Esophagus squamous epithelium (tissue), 5 donors: Measurements from ENCODE around the gene PCNT. TPM values are rescaled to one million over a fixed set of nuclear protein-coding genes. Genes with fewer than 3 reads are reported as not detected.
A peak's percentile ranks its signal among the peaks of the same experiment; 100 is the strongest.

ENCODE experiments used
- DNase-seq: peaks from one replicate; lab custom pipeline; 2025; lab: John Stamatoyannopoulos, UW
- H3K27ac ChIP-seq, 4 donors: fragments of 200-600 bp; sonication (generic); one replicate each; pipeline ENCODE4 v1.5.1; 2016 to 2019; ENCODE audit warnings: mild to moderate bottlenecking in 1 of 4
- H3K27me3 ChIP-seq, 4 donors: fragments of 200-600 bp; sonication (generic); 1 replicate in 3 of 4; 2 replicates in 1 of 4; pipeline versions ENCODE4 v1.5.1 to v1.6.0; 2017 to 2021; ENCODE audit warnings: antibody characterized with exemption in 1 of 4
- H3K36me3 ChIP-seq, 3 donors: fragments of 200-600 bp; sonication (generic); one replicate each; pipeline ENCODE4 v1.5.1; 2016 to 2019
- H3K4me1 ChIP-seq, 3 donors: fragments of 200-600 bp; sonication (generic); one replicate each; pipeline ENCODE4 v1.5.1; 2017 to 2019
- H3K4me3 ChIP-seq, 4 donors: fragments of 200-600 bp; sonication (generic); 1 replicate in 3 of 4; 2 replicates in 1 of 4; pipeline ENCODE4 v1.5.1; 2016 to 2019; ENCODE audit warnings: mild to moderate bottlenecking in 2 of 4, moderate library complexity in 1 of 4
- H3K9me3 ChIP-seq, 3 donors: fragments of 200-600 bp; sonication (generic); one replicate each; pipeline ENCODE4 v1.5.1; 2016 to 2019
- CTCF ChIP-seq, 6 experiments: fragments of 450-650 bp in 4 of 6; fragments of 200-600 bp in 2 of 6; sonication (generic) in 2 of 6; IDR thresholded peaks; one replicate each; pipeline ENCODE4 v1.5.1; 2016 to 2019; ENCODE audit warnings: antibody characterized with exemption in 6 of 6, mild to moderate bottlenecking in 4 of 6, moderate library complexity in 4 of 6
- POLR2A ChIP-seq, 4 donors: fragments of 450-650 bp; IDR thresholded peaks; one replicate each; pipeline ENCODE4 v1.6.1; 2017; ENCODE audit warnings: antibody characterized with exemption in 4 of 4, mild to moderate bottlenecking in 4 of 4, moderate library complexity in 3 of 4
- WGBS, 2 donors: methylation state at CpG; one replicate each; pipeline ENCODE4 v1.1.5; 2018; 5-methylcytosine and 5-hydroxymethylcytosine counted together
- intact Hi-C: fragments of 100-400 bp; cut with DNase I; formaldehyde crosslinking; loops from one replicate; pipeline ENCODE4 v1.15.0; 2022
- total RNA-seq, 4 donors: library from RNA; depleted of rRNA; stranded (reverse); fragments of >200 nt; gene quantifications; one replicate each; pipeline ENCODE4 v1.1.0, GENCODE V29; 2016
- donor health status: DM: yes; HTN: yes; CAD: no.

Gene PCNT
- total RNA-seq, 4 donors from 2014 or later, result 26.8 to 38.7 (median 29.9) TPM

GRCh38 chr21:46412521-46413364, 88.8 kb downstream of the PCNT start:
- 61 to 77% methylated on average over 27 to 28 of the region's 39 CpGs for WGBS, 2 donors
- DNase-seq, result no peak
- intact Hi-C loops, result no loop called here
- peaks cover 0 to 86% (median 9%) of the 10 kb centered on the region in 3 donors for H3K36me3 ChIP-seq
- peak overlapping the region in 1 of 4 donors; percentile 45 for H3K27ac ChIP-seq
- H3K9me3 ChIP-seq, result no peaks in the 10 kb centered on the region
- H3K4me1 ChIP-seq, result peaks cover 0 to 17% (median 5%) of the 10 kb centered on the region in 3 donors
- no peak overlapping the region for H3K4me3 ChIP-seq
- no peaks in the 10 kb centered on the region for H3K27me3 ChIP-seq
- no peak for TF ChIP-seq CTCF (IDR thresholded peaks at IDR 0.05)
- TF ChIP-seq POLR2A (IDR thresholded peaks at IDR 0.05), result no peak

- WGBS, 2 donors, result 30 to 44% methylated on average over 9 of the region's 9 CpGs
- TF ChIP-seq POLR2A (IDR thresholded peaks at IDR 0.05) (no peak), CTCF (IDR thresholded peaks at IDR 0.05) (no peak)
- DNase-seq, result no peak
- peak overlapping the region in 3 of 4 donors; percentile 21 to 47 (median 45) for H3K27ac ChIP-seq
- no peaks in the 10 kb centered on the region for H3K27me3 ChIP-seq
- intact Hi-C loops, result no loop called here
- H3K36me3 ChIP-seq, result peaks cover 0 to 88% (median 10%) of the 10 kb centered on the region in 3 donors
- H3K4me1 ChIP-seq, result peaks cover 0 to 17% (median 5%) of the 10 kb centered on the region in 3 donors
- no peak overlapping the region for H3K4me3 ChIP-seq
- no peaks in the 10 kb centered on the region for H3K9me3 ChIP-seq
Measured at GRCh38 chr21:46413365-46413696, 89.4 kb downstream of the PCNT start.

- no peak overlapping the region for H3K4me3 ChIP-seq
- H3K27ac ChIP-seq, result no peak overlapping the region
- peaks cover 0 to 17% (median 5%) of the 10 kb centered on the region in 3 donors for H3K4me1 ChIP-seq
- intact Hi-C loops, result no loop called here
- TF ChIP-seq CTCF (IDR thresholded peaks at IDR 0.05) (no peak), POLR2A (IDR thresholded peaks at IDR 0.05) (no peak)
- 93 to 99% methylated on average over 10 to 13 of the region's 13 CpGs for whole genome bisulfite sequencing, 2 donors
- H3K36me3 ChIP-seq, result peaks cover 0 to 88% (median 20%) of the 10 kb centered on the region in 3 donors
- no peak for DNase-seq
- H3K27me3 ChIP-seq, result no peaks in the 10 kb centered on the region
- H3K9me3 ChIP-seq, result no peaks in the 10 kb centered on the region
Measured at GRCh38 chr21:46414965-46415275, 91.0 kb downstream of the PCNT start.

GRCh38 chr21:46416551-46416950, 92.6 kb downstream of the PCNT start:
- no peak overlapping the region for H3K27ac ChIP-seq
- no peak for TF ChIP-seq POLR2A (IDR thresholded peaks at IDR 0.05)
- no peak for TF ChIP-seq CTCF (IDR thresholded peaks at IDR 0.05)
- no peak for DNase-seq
- 92 to 100% methylated on average over 1 to 7 of the region's 20 CpGs for WGBS, 2 donors
- intact Hi-C loops, result no loop called here
- no peak overlapping the region for H3K4me3 ChIP-seq
- H3K27me3 ChIP-seq, result no peaks in the 10 kb centered on the region
- no peaks in the 10 kb centered on the region for H3K9me3 ChIP-seq
- peaks cover 0 to 90% (median 20%) of the 10 kb centered on the region in 3 donors for H3K36me3 ChIP-seq
- peaks cover 0 to 17% (median 5%) of the 10 kb centered on the region in 3 donors for H3K4me1 ChIP-seq

GRCh38 chr21:46418265-46418946, 94.5 kb downstream of the PCNT start:
- peaks cover 0 to 93% (median 26%) of the 10 kb centered on the region in 3 donors for H3K36me3 ChIP-seq
- no peak for DNase-seq
- H3K9me3 ChIP-seq, result no peaks in the 10 kb centered on the region
- no peak for TF ChIP-seq CTCF (IDR thresholded peaks at IDR 0.05)
- no peak for TF ChIP-seq POLR2A (IDR thresholded peaks at IDR 0.05)
- no peak overlapping the region for H3K4me3 ChIP-seq
- intact Hi-C loops, result no loop called here
- peaks cover 0 to 9% (median 5%) of the 10 kb centered on the region in 3 donors for H3K4me1 ChIP-seq
- 87 to 95% methylated on average over 13 to 16 of the region's 25 CpGs for WGBS, 2 donors
- H3K27ac ChIP-seq, result no peak overlapping the region
- no peaks in the 10 kb centered on the region for H3K27me3 ChIP-seq
